ENCODE data around the gene IFRD2. TPM values are rescaled to one million over a fixed set of nuclear protein-coding genes. Genes with fewer than 3 reads are reported as not detected.

Gene IFRD2
- total and polyA plus RNA-seq, 2 of the 13 experiments (the other 11 are each of a cell fraction or from before 2014, with no cell fraction given), result 32.8 to 96.1 TPM

- TF ChIP-seq MED8 (CRISPR knock-in tag; IDR thresholded peaks at IDR 0.05; ENCODE audit: insufficient replicate concordance) (peak; percentile 49), GPN1 (CRISPR knock-in tag; IDR thresholded peaks at IDR 0.05; ENCODE audit: borderline replicate concordance) (peak; percentile 62; the same call in 1 of the 2 replicates), ZNF550 (CRISPR knock-in tag; IDR thresholded peaks at IDR 0.05; ENCODE audit: borderline replicate concordance) (0 out of 2 replicates have a peak, but pooled peaks have one; percentile 51), KDM4B (CRISPR knock-in tag; IDR thresholded peaks at IDR 0.05) (0 out of 2 replicates have a peak, but pooled peaks have one; percentile 28), ASH2L (IDR thresholded peaks at IDR 0.05; ENCODE audit: insufficient read length, low read depth, low read length) (peak; percentile 62), PRDM15 (CRISPR knock-in tag; IDR thresholded peaks at IDR 0.05) (peak; percentile 31; the same call in 1 of the 2 replicates), ZNF232 (CRISPR knock-in tag; IDR thresholded peaks at IDR 0.05; ENCODE audit: borderline replicate concordance) (peak; percentile 65; the same call in 1 of the 2 replicates), PREB (CRISPR knock-in tag; IDR thresholded peaks at IDR 0.05) (0 out of 2 replicates have a peak, but pooled peaks have one; percentile 37), ZNF331 (CRISPR knock-in tag; IDR thresholded peaks at IDR 0.05) (peak; percentile 34; the same call in 1 of the 2 replicates), ONECUT2 (CRISPR knock-in tag; IDR thresholded peaks at IDR 0.05) (no peak), BORCS8-MEF2B (CRISPR knock-in tag; IDR thresholded peaks at IDR 0.05) (peak; percentile 84), ZBTB7B (CRISPR knock-in tag; IDR thresholded peaks at IDR 0.05) (peak; percentile 74), ZMYM2 (CRISPR knock-in tag; IDR thresholded peaks at IDR 0.05) (no peak), ZNF136 (CRISPR knock-in tag; IDR thresholded peaks at IDR 0.05; ENCODE audit: low read depth) (0 out of 2 replicates have a peak, but pooled peaks have one; percentile 12), YEATS4 (CRISPR knock-in tag; IDR thresholded peaks at IDR 0.05; ENCODE audit: borderline replicate concordance) (no peak), GABPB1 (CRISPR knock-in tag; IDR thresholded peaks at IDR 0.05) (peak; percentile 56; the same call in 1 of the 2 replicates), SIN3B (IDR thresholded peaks at IDR 0.05; ENCODE audit: low read length) (no peak), ZNF766 (CRISPR knock-in tag; IDR thresholded peaks at IDR 0.05; ENCODE audit: borderline replicate concordance) (no peak), ZNF510 (CRISPR knock-in tag; IDR thresholded peaks at IDR 0.05; ENCODE audit: low read depth) (peak; percentile 20; the same call in 1 of the 2 replicates), ZNF230 (CRISPR knock-in tag; IDR thresholded peaks at IDR 0.05) (peak; percentile 72; the same call in 1 of the 2 replicates), ZNF792 (CRISPR knock-in tag; IDR thresholded peaks at IDR 0.05) (peak; percentile 32; the same call in 1 of the 2 replicates)
- TF ChIP-seq, protein P1, sequence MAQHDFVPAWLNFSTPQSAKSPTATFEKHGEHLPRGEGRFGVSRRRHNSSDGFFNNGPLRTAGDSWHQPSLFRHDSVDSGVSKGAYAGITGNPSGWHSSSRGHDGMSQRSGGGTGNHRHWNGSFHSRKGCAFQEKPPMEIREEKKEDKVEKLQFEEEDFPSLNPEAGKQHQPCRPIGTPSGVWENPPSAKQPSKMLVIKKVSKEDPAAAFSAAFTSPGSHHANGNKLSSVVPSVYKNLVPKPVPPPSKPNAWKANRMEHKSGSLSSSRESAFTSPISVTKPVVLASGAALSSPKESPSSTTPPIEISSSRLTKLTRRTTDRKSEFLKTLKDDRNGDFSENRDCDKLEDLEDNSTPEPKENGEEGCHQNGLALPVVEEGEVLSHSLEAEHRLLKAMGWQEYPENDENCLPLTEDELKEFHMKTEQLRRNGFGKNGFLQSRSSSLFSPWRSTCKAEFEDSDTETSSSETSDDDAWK (CRISPR knock-in tag; IDR thresholded peaks at IDR 0.05), result no peak
These were observed 11.0 kb upstream of the IFRD2 start, which contains the start of gene HYAL1 (continued) for GRCh38 chr3:50303013-50303815.

Measured in HepG2 (cell line).